EH (cell line): ENCODE data around the gene RHO.
A peak's percentile ranks its signal among the peaks of the same experiment; 100 is the strongest.
"Not testable (repeated sequence)": the region's sequence is repeated elsewhere in the genome, so short reads cannot be mapped to it uniquely, and the experiment has no call there.

Source experiments
- DNase-seq: peaks from one replicate; pipeline ENCODE4 v3.0.0-alpha.2; 2015; ENCODE audit warnings: low read depth

RHO gene

DNA sequence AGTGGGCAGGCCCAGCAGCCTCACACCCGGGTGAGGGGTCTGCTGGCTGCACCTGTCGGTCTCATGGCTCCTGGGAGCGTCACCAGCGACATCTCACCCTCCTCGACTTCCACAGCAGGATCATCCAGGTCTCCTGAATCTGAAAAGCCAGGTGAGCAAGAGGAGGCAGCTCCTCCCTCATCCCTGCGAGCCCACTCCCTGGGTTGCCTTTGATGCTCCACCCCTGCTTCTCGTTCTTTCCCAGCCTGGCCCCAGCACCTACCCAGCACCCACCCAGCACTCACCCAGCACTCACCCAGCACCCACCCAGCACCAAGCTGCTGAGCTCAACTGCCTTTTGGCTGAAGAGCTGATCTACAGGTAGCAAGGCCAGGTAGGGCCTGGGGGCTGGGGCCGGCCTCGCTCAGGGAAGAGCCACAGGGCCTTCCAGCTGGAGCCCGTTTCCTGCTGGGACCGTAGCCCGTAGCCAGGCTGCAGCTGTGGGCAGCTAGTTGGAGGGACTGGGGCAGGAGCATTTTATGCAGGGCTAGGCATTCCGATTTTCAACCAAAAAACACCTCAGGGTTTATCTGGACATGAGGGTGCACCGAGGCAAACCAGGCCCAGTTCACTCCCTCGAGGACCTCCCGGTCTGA is 14.8 kb downstream of the RHO start, which contains the start of gene H1-8:
TSS of gene H1-8 (plus strand) at position 20 of the 635 bp plus-strand sequence. CDS start at position 64, 44 bp downstream.
- DNase-seq = no peak

DNA sequence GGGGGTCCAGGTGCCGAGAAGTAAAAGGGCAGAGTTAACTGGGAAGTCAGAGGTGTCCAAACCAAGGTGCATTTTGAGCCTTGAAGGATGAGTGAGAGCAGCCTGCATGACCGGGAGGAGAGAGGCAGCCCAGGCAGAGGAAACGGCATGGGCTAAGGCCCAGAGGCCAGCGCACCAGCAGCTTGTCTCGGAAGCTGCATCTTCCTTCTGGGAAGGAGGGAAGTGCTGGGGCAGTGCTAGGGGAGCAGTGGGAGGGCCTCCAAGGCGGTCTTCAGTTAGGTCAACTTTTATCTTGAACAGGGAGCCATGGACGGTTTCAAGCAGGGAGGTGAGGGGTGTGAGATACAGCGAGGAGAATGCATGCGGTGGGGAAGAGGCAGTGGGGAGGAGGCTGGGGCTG is 15.6 kb downstream of the RHO start:
- no peak for DNase-seq

DNA sequence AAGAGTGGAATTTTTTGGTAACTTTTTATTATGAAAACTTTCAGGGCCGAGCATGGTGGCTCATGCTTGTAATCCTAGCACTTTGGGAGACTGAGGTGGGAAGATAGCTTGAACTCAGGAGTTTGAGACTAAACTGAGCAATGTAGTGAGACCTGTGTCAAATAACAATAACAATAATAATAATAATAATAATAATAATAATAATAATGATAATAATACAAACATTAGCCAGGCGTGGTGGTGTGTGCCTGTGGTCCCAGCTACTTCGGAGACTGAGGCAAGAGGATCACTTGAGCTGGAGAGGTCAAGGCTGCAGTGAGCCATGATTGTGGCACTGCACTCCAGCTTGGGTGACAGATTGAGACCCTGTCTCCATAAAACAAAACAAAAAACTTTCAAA is 17.5 kb downstream of the RHO start:
- not testable (repeated sequence) for DNase-seq

DNA sequence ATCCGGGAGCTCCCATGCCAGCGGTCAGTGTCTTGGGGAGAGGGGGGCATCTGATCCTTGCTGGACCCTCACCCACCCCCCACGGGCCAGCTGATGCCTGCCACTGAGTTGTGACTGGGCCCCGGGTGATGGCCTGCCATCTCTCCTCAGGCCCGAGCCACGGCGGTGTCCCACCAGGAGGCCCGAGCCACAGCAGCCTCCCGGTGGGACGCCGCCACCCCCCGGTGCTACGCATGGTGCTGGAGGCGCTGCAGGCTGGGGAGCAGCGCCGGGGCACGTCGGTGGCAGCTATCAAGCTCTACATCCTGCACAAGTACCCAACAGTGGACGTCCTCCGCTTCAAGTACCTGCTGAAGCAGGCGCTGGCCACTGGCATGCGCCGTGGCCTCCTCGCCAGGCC is 18.8 kb downstream of the RHO start:
- no peak for DNase-seq

DNA sequence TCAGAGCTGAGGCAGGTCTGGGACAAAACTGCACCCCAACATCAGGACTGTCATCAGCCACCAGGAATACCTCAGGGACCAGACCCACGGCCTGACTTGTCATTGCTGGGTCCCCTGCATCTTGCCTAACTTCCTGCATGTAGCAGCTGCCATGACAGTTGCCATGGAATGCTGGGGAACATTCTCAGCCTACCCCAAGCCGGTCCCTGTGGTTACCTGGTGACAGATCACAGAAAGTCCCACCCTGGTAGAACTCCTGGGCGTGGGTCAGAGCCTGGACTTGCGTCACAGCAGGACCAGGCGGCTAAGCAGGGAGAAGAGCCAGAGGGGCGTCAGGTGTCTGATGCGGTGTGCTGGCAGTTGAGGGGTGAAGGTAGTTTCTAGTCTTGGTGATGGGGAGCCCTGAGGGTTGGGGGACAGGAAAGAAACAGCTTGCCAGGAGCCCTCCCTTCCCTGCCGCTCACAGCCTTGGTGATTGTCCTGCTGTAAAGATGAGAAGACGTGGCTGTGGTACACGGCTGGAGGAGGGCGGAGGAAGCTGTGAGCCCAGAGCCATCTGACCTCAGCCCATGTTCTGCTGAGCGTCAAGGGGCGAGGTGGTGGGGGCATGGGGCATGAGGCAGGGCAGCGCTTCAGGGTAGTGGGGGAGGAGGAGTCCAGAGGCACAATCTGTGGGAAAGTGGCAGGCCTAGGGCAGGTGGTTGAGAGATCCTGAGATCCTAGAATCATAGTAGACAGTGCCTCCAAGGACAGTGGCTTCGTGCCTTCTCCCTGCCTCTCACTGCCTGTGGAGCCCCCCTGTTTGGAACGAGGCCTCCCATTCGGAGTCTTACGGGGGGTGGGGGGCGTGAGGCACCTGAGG is 19.9 kb downstream of the RHO start:
- no peak for DNase-seq

DNA sequence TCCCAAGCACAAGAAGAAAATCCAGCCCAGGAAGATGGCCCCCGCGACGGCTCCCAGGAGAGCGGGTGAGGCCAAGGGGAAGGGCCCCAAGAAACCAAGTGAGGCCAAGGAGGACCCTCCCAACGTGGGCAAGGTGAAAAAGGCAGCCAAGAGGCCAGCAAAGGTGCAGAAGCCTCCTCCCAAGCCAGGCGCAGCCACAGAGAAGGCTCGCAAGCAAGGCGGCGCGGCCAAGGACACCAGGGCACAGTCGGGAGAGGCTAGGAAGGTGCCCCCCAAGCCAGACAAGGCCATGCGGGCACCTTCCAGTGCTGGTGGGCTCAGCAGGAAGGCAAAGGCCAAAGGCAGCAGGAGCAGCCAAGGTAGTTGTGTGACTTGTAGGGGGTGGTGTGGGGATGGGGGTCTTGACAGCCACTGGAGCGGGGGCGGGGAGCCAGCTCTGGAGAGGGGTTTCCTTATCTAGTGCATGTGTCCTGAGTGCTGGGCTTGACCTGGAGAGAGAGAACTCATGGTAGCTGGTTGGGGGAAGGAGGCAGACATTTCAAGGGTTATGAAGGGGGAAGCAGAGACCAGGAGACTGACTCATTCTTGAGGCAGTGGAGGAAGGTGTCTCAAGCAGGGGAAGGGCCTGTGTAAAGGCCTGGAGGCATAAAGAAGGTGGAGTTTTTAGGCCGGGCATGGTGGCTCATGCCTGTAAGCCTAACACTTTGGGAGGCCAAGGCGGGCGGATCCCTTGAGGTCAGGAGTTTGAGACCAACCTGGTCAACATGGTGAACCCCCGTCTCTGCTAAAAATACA is 20.8 kb downstream of the RHO start:
- DNase-seq = peak; percentile 85

DNA sequence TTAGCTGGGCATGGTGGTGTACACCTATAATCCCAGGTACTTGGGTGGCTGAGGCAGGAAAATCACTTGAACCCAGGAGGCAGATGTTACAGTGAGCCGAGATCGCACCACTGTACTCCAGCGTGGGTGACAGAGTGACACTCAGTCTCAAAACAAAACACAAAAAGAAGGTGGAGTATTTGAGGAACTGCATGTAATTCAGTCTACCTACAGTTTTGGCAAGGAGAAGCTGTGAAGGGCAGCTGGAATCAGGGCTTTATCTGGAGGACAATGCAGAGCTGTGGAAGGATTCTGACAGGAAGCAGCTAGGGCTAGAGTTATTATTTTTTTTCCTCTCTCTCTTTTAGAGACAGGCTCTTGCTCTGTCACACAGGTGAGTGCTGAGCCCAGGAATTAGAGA is 21.4 kb downstream of the RHO start:
- no peak for DNase-seq

DNA sequence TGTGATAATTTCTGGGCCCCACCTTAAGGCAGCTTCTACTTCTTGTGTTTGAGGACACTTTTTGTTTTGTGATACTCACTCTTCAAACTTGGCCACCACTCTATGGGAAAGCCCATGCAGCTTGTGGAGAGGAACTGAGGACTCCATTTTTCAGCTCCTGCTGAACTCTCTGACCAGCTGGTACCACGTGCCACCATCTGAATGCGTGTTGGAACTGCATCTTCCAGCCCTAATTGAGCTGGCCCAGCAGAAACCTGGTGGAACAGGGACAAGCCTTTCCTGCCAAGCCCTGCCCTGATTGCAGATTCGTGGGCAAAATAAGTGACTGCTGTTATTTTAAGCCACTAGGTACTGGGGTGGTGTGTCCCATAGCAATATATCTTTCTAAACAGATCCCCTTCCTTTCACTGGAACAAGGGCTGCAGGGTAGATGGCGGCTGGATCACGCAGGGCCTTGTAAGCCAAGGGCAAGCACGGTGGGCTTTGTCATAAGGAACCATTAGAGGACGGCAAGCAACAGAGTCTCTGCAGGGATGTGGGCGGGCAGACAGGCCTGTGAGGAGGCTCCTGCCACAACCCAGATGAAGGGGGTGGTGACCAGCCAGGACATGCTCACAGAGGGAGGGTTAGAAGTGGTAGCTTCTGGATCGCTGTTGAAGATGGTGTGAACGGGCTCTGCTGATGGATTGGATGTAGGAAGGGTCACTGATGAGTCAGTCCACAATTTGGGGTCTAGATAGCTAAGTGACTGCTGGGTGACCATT is 24.0 kb downstream of the RHO start:
- DNase-seq = no peak

DNA sequence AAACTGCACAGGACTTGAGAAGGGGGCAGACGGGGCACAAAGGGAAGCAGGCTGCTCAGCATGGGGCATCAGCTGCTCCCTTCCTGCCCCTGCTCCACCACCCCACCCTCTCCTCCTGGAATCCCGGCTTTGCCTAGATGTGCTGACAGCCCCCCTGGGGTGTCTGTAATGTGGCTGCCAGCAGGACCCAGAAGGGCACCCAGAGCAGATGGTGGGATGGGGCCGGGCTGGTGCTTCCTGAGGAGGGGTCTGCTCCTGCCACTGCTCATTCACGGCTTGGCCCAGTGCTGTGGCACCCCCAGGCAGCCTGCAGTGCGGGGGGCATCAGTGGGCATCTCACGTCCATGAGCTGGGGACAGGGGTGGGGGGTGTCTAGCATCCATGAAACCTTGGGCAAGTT is 24.7 kb downstream of the RHO start:
- no peak for DNase-seq

DNA sequence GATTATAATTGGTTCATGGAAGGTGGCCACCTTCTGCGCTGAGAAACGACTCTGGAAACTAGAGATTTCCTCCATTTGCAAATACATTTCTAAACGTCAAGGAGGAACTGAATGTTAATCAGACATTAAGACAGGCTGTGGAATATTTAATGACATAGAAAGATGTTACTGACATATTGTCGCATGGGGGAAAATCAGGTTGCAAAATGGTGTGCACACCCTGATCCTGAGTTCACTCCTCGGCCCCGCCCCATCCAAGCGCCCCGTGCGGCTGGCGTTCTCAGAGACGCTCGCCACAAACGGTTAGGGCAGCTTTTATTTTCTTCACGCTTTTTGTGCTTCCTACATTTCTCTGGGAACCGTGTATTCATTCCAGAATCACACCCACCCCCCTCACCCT is 25.3 kb downstream of the RHO start:
- no peak for DNase-seq

DNA sequence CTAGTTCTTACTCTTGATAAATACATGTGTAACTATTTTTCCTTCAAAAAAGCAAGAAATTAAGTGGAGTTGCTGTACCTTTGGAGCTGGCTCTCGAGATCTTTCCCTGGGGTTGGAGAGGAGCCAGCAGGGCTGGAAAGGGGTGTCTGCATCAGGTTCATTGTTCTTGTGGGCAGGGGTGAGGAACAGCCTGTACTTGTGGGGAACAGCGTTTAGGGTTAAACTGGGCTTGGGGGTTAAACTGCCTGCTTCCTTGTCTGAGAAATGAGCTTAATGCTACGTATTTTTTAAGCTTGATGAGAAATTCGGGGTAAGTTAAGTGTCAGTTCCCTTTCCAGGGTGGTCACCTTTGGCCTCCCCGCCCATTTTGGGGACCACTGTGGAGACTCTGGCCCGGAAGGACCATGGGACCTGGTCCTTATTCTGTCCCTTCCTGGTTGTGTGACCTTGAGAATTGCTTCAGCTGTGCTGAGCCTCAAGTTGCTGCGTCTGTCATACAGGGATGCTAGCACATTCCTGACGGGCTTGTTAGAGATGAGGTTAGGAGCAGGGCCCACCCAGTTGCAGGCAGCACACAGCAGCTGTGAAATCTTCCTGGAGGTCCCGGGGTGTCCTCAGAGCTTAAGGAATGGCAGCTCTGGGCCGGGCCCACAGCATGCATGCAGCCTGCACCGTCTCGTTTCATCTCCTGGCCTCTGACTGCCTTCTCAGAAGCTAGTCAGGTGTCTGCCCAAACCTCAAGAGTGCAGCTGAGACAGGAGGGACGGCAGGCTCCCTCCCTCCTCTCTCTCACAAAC is 26.1 kb downstream of the RHO start:
- DNase-seq = no peak

DNA sequence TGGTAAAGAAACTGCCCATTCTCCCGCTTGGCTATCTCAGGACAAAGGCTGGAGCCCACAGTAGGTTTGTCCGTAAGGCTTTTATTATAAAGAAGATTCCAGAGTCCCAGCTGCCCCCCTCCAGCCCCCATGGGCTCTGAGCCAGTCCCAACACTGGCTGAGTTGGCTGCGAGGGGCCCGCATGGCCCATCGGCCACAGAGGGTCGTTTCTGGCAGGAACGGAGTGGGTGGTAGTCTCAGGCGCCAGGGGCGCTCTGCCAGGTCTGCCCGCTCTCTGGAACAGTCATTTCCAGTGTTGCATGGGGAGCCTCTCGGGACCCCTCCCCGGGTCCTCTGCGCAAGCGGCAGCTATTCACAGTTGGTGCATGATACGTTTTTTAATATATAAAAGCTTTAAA is 26.7 kb downstream of the RHO start:
- no peak for DNase-seq

DNA sequence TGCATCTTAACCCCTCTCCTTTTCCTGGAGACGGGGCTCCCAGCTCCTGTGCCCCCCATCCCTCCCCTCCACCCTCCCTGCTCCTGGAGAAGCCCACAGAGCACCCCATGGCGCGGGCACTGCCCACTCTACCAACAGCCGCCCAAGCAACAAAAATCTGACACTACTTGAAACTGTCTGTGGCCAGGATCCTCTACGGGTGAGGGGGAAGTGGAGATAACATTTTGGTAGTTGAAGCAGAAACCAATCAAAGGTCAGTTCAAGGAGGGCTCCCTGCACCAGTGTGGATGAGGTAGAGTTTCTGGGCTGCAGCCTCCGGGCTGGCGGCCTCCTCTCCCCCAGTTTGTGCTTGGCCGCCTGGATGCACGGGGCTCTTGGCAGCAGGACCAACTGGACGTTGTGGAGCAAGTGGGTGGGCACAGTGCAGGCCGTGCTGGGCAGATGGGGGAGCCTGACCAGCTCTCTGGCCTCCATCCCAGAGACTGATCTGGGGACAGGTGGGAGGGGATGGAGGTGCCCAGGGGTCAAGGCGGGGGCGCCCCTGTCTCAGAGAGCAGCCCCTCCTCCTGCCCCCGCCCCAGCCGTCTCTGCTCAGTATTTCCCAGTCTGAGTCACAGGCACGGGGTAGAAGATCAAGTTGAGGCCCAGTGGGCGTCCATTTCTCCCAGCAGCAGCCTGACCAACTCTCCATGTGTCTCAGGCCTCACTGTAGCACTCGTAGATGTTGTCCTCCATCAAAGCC is 27.3 kb downstream of the RHO start:
- DNase-seq = no peak

DNA sequence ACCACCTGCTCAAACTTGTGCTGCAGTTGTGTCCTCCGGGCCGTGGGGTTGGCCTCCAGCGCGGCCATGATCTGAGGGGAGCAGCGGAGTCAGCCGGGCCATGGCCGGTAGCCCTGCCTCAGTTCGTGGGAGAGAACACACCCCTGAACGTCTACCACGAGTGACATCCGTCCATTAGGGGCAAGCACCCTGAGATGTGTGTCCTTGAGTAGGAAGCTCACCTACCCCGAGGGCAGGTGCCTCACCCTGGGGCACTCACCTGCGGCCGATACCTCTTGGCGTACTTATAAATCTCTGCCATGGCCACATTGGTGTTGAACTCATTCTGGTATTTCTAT is 27.9 kb downstream of the RHO start:
- no peak for DNase-seq

DNA sequence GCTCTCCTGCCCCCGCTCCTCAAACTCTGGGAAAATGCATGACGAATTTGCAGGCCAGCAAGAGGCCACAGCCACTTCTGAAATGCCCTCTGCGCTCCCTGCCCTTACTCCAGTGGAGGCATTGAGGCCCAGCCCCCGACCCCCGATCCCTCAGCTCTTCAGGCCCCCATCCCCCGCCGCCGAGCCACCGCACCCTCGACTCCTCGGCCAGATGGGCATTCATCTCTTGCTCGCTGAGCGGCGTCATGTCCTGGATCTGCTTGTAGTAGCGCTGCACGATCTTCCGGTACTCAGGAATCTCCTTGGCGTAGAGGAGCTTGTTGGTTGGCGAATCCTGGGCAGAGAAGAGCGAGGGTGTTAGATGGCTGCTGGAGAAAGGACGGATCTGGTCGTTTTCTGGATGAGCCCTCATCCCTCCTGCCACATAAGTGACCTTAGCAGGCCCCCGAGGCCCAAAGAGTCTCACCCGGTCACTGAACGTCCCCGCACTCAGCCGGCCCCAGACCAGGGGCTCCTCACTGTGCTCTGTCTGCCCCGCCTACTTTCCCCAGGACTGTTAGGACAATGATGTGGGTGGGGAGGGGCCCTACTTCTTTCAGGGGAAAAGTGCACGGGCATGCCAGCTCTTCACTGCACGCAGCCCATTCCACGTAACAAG is 28.6 kb downstream of the RHO start:
- no peak for DNase-seq

DNA sequence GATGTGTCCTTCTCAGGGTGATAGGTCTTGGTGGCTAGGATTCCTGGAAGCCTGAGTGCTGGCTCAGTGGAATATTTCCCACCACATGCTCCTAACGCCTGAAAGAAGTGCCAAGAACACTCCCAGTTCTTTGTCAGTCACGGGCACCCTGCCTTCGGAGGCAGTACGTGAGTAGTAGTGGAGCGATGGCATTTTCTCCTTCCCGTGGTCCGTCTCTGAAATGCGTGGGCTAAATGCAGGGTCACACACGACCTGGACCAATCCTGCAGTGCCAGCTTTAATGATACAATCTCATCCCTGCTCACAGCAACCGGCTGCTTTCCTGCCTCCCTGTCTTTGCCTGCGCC is 29.1 kb downstream of the RHO start:
- DNase-seq = peak; percentile 86

DNA sequence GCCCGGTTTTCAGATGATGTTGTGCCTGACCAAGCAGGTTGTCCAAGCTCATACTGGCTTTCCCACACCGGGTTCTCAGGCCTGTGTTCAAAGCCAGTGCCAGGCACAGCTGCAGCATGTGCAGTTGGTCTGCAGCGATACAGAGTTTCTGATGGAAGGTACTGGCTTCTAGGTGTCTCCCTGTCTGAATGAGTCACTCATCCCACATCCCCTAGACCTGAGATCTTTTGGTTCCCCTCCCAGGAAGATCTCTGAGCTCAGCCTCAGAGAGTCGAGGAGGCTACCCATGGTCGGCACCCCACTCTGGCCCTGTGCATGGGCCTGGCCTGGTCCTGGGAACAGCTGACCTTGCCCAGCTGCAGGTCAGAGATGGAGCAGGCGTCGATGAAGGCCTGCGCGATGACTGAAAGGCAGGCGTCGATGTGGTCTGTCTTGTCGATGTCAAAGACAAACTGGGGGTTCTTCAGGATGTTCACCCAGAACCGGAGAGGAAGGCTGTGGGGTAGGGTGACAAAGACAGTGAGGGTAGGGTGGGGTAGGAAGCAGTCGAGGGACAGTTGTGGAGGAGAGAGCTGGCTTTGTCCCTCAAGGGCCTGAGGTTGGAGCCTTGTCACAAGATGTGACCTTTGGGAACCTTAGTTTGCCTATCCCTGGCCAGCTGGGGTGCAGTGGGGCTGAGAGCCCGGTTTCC is 29.8 kb downstream of the RHO start:
- DNase-seq = peak; percentile 38

DNA sequence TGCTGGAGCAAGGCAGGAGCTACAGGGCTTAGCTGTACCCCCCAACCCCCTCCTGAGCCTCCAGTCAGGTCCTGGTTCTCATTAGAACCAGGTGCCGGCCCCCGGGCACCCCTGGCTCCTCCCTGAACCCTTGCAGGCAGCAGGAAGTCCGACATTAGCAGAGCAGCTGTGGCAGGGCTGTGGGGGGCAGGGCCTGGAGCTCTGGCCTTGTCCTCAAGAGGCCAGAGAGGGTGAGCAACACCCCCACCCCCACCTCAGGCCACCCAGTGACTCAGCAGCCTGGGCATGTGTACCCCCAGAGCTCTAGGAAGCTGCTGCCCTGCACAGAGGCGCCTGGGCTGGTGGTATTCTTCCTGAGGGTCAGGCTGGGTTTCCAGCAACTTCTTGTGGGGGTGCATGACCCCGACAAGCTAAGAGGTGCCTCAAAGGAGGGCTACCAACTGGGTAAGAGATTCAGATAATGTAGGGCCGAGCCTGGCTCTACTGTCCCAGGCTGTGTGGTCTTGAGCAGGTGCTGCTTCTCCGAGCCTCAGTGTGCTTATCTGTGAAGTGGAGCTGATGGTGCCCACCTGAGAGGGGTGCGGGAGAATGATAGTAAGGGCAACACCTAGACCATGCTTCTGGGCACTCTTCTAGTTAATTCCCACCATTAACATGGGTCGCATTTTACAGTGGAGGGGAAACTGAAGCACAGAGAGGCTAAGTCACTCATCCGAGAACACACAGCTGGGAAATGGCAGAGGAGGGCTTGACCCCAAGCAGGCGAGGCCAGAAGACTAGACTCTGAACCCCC is 30.5 kb downstream of the RHO start:
- peak; percentile 96 for DNase-seq

DNA sequence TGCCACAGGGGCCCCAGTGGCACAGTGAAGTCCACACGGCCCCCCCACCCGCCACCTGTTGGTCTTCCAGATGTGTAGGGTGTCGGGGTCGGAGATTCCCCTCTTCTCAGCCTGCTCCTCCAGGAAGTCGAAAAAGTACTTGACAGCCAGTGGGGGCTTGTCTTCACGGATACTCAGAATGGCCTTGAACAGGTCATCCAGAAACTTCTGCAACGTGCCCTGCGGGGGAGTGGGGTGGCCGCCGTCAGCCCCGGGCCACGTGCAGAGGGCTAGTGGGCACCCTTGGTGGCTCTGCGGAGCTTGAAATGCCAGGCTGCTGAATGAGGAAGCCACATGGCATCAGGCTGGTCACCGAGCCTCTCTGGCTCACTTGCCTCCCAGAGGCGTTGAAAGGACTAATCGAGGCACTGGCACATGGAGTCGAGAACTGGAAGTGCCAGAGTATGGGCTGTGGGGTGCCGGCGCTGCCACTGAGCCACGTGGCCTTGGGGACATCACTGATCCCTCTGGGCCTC is 31.2 kb downstream of the RHO start:
- DNase-seq = no peak
